Skeletal muscle satellite cell (primary cell): ENCODE data around the gene PLK3.
"Not testable (repeated sequence)": the region's sequence is repeated elsewhere in the genome, so short reads cannot be mapped to it uniquely, and the experiment has no call there.

ENCODE experiments used
- H3K27me3 ChIP-seq: 2 replicates; pipeline ENCODE4 v1.7.0; 2013; ENCODE audit warnings: low read length; ENCODE audit not compliant: control insufficient read depth, insufficient read depth
- H3K36me3 ChIP-seq: 2 replicates; pipeline ENCODE4 v1.7.0; 2013; ENCODE audit warnings: mild to moderate bottlenecking, control low read depth, low read length; ENCODE audit not compliant: insufficient read depth
- H3K4me1 ChIP-seq: 2 replicates; pipeline ENCODE4 v1.7.0; 2013; ENCODE audit warnings: low read length; ENCODE audit not compliant: control insufficient read depth, insufficient read depth
- H3K4me2 ChIP-seq: 2 replicates; pipeline ENCODE4 v1.7.0; 2013; ENCODE audit warnings: mild to moderate bottlenecking, low read length
- H3K4me3 ChIP-seq: 2 replicates; pipeline ENCODE4 v1.7.0; 2013; ENCODE audit warnings: low read length
- H3K9ac ChIP-seq: 2 replicates; pipeline ENCODE4 v1.7.0; 2013; ENCODE audit warnings: mild to moderate bottlenecking, low read depth, low read length, moderate library complexity
- H3K9me3 ChIP-seq: replicated peaks from 2 replicates; pipeline ENCODE4 v1.7.0; 2013; ENCODE audit warnings: mild to moderate bottlenecking, control low read depth, low read length

PLK3 gene

DNA sequence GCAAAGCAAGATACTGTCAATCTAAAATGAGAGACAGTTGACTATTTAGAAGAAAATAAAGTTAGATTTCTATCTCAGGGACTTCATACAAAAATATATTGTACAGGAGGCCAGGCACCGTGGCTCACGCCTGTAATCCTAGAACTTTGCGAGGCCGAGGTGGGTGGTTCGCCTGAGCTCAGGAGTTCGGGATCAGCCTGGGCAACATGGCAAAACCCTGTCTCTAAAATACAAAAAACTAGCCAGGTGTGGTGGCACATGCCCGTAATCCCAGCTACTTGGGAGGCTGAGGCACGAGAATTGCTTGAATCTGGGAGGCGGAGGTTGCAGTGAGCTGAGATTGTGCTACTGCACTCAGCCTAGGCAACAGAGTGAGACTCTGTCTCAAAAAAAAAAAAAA, 15.7 kb downstream of the PLK3 start:
- peaks cover 13% of the 10 kb centered on the region for H3K36me3 ChIP-seq
- peaks cover 53% of the 10 kb centered on the region for H3K4me1 ChIP-seq
- H3K4me3 ChIP-seq, H3K9me3 ChIP-seq, H3K9ac ChIP-seq, H3K4me2 ChIP-seq, H3K27me3 ChIP-seq: not testable (repeated sequence)

DNA sequence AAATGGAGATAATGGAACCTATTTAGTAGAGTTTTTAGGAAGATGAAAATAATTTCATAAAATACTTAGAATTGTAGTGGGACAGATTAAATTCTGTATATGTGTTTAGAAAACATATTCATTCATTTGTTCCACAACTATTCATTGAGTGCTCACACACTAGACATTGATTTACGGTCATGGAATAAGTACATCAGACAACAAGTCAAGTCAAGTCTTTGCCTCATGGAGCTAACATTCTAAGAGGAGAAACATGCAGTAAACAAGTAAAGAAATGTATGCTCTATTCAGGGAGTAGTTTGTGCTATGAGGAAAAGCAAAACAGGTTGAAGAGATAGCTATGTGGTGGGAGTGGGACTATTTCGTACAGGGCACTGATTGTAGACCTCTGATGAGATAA, 17.1 kb downstream of the PLK3 start:
- Histone ChIP-seq H3K27me3 (no peaks in the 10 kb centered on the region), H3K4me1 (peaks cover 40% of the 10 kb centered on the region), H3K9ac (no peak overlapping the region), H3K36me3 (peaks cover 13% of the 10 kb centered on the region), H3K4me3 (no peak overlapping the region), H3K9me3 (no peaks in the 10 kb centered on the region), H3K4me2 (no peak overlapping the region)

DNA sequence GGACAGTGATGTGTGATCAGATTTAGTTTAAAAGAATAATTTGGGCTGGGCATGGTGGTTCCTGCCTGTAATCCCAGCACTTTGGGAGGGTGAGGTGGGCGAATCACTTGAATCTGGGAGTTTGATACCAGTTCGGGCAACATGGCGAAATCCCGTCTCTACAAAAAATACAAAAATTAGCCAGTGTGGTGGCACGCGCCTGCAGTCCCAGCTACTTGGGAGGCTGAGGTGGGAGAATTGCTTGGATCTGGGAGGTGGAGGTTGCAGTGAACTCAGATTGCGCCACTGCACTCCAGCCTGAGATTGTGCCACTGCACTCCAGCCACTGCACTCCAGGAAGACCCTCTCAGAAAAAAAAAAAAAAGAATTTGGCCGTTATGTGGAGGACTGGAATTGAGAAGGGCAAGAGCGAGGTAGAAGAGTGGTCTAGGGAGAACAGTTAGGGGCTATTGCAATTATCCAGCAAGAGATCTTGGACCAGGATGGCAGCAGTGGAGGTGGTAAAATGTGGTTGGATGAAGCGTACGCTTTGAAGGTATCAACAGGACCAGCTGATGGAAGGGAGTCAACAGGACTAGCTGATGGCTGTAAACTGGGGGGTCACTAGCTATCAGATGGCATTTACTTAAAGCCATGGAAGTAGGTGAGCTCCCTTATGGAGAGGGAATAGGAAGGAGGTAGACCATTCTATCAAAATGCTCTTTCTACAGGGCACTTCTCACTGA, 17.8 kb downstream of the PLK3 start:
- H3K4me1 ChIP-seq: peaks cover 37% of the 10 kb centered on the region

DNA sequence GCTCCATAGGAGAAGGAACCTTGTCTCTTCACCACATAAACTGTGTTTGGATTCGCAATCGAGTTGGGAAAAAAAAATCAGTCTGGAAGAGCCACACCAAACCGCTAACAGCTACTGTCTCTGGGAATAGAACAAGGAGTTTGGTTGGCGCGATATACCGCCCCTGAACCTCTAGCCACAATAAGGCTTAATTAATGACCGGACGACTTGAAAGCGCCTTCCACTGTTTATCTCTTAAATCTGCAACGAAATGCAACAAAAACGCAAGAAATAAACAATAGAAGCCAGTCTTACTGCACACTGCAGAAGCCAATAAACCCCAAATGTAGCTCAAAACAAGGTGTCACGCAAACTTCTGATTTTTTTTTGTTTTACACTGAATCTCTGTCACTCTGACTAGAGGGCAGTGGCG, 19.0 kb downstream of the PLK3 start:
- H3K4me3 ChIP-seq: peak overlapping the region; percentile 55
- H3K9me3 ChIP-seq: no peaks in the 10 kb centered on the region
- H3K9ac ChIP-seq: peak overlapping the region; percentile 48
- H3K27me3 ChIP-seq: no peaks in the 10 kb centered on the region
- peak overlapping the region; percentile 70 for H3K4me2 ChIP-seq
- peaks cover 13% of the 10 kb centered on the region for H3K36me3 ChIP-seq
- H3K4me1 ChIP-seq: peaks cover 25% of the 10 kb centered on the region

More for the DNA sequence above, 17.8 kb downstream of the PLK3 start:
- H3K4me2 ChIP-seq: no peak overlapping the region
- H3K27me3 ChIP-seq: no peaks in the 10 kb centered on the region
- H3K4me3 ChIP-seq: no peak overlapping the region
- H3K36me3 ChIP-seq: peaks cover 13% of the 10 kb centered on the region
- no peaks in the 10 kb centered on the region for H3K9me3 ChIP-seq
- no peak overlapping the region for H3K9ac ChIP-seq

DNA sequence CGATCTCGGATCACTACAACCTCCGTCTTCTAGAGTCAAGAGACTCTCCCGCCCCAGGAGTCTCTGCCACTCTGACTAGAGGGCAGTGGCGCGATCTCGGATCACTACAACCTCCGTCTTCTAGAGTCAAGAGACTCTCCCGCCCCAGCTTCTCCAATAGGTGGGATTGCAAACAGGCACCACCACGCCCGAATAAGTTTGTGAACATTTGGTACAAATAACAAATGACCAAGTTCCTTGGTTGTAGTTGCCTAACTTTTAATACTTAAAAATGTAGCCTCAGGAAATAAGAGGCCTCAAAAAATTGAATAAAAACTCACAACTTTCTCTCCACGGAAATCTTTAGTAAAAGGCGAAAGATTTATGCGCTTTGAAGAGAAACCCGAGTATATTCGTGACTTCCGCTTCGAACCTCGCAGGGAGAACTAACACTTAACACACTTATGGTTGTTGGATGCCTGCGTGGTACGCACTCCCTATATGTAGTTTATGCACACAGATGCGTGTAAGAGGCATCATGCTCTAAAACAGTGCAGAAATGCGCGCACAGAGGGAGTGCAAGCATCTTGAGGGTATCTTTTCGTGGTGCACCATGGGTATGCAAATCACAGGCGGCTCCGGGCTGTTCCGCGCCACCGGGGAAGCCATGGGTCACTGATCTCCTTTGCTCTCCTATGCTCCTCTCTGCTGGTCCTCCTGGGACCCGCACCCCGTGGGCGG, 19.6 kb downstream of the PLK3 start:
- H3K36me3 ChIP-seq: peaks cover 12% of the 10 kb centered on the region
- H3K4me1 ChIP-seq: peaks cover 25% of the 10 kb centered on the region
- no peaks in the 10 kb centered on the region for H3K27me3 ChIP-seq
- no peaks in the 10 kb centered on the region for H3K9me3 ChIP-seq
- peak overlapping the region; percentile 72 for H3K4me3 ChIP-seq
- H3K4me2 ChIP-seq: peak overlapping the region; percentile 91
- H3K9ac ChIP-seq: peak overlapping the region; percentile 85

DNA sequence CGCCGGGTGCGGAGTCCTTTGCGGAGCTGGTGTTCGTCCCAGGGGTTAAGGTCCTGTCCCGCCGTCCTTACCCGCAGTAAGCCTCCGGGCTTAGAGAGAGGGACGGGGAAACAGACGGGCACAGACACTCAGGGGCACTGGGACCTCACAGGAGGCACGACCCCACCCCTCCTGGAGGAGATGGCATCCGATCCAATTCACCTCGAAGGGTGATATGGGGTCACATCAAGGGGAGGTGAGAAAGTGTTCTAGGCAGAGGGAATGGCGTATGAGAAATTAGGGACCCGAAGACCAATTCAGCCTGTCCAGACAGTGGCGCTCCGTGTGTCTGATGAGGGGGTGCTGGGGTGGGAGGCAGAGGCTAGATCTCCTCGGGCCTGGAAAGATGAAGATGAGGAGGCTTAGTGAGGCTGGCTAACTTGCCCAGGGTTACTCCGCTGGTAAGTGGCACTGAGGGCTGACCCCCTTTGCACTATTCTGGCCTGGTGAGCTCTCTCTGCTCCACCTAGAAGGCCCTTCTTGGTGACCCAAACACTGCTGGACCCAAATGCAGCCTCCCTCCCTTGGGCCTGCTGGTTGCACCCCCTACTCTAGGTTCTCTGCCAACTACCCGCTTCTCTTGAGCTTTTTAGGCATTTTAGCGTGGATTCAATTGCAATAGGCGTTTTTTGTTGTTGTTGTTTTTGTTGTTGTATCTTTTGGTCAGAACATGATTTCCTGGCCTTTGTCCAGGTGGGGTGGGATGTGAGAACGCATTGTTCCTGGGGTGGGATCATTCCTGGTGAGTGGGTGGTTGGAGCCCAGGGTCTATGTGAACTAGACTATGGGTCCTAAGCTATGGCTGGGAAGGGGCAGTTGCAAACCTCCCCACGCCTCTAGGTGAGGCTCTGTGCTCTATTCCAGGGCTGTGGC, 20.4 kb downstream of the PLK3 start:
- H3K9me3 ChIP-seq: no peaks in the 10 kb centered on the region
- H3K9ac ChIP-seq: peak overlapping the region; percentile 85
- H3K27me3 ChIP-seq: no peaks in the 10 kb centered on the region
- peaks cover 4% of the 10 kb centered on the region for H3K36me3 ChIP-seq
- H3K4me1 ChIP-seq: peaks cover 17% of the 10 kb centered on the region
- H3K4me3 ChIP-seq: peak overlapping the region; percentile 72
- H3K4me2 ChIP-seq: peak overlapping the region; percentile 91

DNA sequence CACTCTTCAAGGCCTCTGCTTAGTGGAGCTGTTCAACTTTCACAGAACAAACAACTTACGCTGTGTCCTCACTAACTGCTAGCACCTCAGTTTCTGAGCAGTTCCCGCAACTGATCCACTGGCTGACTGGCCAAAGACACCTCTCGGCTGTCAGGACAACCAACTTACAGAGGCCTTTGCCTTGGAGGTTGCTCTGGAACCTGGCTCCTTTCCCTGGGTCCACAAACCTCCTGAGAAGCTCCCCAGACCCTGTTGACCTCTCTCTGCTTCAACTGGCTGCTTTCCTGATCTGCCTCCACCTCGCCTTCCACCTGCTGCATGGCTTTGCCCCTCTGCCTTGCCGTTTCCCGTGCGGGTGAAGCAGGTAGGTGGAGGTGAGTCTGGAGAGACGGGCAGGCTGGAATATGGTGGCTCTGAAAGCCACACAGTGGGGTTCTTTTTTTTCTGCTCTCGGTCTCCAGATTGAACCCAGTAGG, 21.1 kb downstream of the PLK3 start:
- Histone ChIP-seq H3K27me3 (no peaks in the 10 kb centered on the region), H3K9ac (no peak overlapping the region), H3K4me1 (peaks cover 16% of the 10 kb centered on the region), H3K36me3 (no peaks in the 10 kb centered on the region), H3K9me3 (no peaks in the 10 kb centered on the region), H3K4me2 (no peak overlapping the region), H3K4me3 (no peak overlapping the region)

DNA sequence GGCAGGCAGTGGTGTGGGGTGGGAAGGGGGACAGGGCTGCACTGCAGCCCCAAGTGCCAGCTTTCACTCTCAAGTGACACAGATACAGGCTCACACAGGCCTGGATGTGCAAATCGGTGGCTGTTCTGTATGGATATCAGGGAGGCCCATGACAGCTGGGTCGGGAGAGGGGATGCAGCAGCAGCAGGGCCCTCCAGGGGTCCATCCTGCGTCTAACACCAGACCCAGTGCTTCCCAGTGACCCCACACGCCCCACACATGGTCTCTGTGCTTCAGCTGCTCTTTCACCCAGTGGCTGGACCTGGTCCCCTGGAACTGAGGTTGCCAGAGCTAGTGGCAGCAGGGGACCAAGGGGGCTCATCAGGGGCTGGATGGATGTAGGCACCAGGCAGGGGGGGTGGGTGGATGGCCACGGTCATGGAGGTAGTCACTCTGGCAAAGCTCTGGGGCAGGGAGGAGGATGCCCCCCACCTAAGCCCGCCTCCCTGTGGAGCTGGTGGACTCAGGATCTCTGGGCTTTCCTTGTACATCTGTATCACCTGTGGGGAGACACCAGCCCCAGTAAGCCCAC, 22.0 kb downstream of the PLK3 start:
- Histone ChIP-seq H3K36me3 (no peaks in the 10 kb centered on the region), H3K4me2 (no peak overlapping the region), H3K27me3 (no peaks in the 10 kb centered on the region), H3K9me3 (no peaks in the 10 kb centered on the region), H3K4me1 (peaks cover 16% of the 10 kb centered on the region), H3K9ac (no peak overlapping the region), H3K4me3 (no peak overlapping the region)

DNA sequence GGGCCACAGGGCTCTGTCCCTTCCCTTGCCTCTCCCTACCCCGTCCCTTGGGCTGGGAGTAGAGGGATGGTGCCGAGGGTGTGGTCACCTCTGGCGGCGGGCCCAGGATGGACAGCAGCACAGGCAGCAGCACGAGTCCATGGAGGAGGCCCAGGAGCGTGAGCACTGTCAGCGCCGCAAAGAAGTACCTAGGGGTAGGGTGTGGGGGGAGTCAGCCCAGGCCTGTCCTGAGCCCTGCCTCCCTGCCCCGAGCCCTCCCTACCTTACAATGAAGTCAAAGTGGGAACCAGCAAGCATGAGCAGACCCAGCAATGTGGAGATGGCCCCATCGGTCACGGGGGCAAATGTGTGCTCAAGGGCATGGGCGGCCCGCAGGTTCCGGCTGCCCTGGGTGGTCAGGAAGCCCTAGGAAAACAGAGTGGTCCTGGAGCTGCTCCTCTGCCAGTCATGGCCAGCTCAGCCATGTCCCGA, 22.8 kb downstream of the PLK3 start:
- no peaks in the 10 kb centered on the region for H3K9me3 ChIP-seq
- H3K4me3 ChIP-seq: no peak overlapping the region
- peaks cover 16% of the 10 kb centered on the region for H3K4me1 ChIP-seq
- H3K36me3 ChIP-seq: no peaks in the 10 kb centered on the region
- no peaks in the 10 kb centered on the region for H3K27me3 ChIP-seq
- H3K9ac ChIP-seq: no peak overlapping the region
- H3K4me2 ChIP-seq: no peak overlapping the region

DNA sequence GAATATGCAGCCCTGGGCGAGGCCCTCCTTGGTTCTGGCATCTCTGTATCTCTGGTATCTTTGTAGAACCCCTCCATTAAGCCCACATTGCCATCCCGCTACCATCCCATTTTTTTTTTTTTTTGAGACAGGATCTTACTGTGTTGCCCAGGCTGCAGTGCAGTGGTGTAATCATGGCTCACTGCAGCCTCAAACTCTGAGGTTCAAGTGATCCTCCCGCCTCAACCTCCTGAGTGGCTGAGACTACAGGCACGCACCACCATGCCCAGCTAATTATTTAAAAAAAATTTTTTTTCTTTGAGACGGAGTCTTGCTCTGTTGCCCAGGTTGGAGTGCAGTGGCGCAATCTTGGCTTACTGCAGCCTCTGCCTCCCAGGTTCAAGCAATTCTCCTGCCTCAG, 24.2 kb downstream of the PLK3 start:
- H3K9me3 ChIP-seq, H3K4me3 ChIP-seq, H3K27me3 ChIP-seq, H3K4me1 ChIP-seq, H3K36me3 ChIP-seq, H3K4me2 ChIP-seq, H3K9ac ChIP-seq: not testable (repeated sequence)
